HG03097 (cell line): ENCODE results near the gene KCNAB1.
"Not testable (repeated sequence)": the region's sequence is repeated elsewhere in the genome, so short reads cannot be mapped to it uniquely, and the experiment has no call there.

Source experiments
- ATAC-seq: cut with Tn5 transposase; IDR thresholded peaks from one replicate; pipeline ENCODE4 v1.9.1; 2021; ENCODE audit not compliant: unreplicated experiment, low FRiP score

Gene KCNAB1

DNA sequence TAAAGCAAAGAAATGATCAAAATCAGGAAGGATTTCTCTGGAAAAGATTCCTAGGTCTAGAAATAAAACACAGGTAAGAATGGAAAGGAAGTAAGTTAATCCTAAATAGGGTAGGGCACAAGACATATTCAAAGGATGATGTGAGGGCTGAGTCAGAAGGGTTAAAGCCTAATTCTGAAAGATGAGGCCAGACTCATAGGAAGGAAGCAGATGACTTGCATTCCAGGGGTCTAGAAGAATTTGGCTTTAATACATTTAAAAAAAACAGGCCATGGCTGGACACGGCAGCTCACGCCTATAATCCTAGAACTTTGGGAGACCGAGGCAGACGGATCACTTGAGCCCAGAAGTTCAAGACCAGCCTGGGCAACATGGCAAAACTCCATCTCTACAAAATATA lies 431.4 kb downstream of the KCNAB1 start:
- ATAC-seq = no peak

DNA sequence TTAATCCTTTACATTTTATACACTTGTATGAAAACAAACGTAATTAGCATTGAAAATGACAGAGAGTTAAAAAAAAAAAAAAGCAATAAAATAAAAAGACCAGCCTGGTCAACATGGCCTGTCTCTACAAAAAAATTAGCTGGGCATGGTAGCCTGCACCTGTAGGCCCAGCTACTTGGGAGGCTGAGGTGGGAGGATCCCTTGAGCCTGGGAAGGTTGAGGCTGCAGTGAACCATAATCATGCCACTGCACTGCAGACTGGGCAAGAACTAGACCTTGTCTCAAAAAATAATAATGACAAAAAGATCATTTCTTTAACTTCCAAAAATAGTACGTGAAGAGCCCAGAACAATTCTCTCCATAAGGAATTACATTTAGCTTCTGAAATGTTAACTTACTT lies 432.6 kb downstream of the KCNAB1 start:
- ATAC-seq = no peak

DNA sequence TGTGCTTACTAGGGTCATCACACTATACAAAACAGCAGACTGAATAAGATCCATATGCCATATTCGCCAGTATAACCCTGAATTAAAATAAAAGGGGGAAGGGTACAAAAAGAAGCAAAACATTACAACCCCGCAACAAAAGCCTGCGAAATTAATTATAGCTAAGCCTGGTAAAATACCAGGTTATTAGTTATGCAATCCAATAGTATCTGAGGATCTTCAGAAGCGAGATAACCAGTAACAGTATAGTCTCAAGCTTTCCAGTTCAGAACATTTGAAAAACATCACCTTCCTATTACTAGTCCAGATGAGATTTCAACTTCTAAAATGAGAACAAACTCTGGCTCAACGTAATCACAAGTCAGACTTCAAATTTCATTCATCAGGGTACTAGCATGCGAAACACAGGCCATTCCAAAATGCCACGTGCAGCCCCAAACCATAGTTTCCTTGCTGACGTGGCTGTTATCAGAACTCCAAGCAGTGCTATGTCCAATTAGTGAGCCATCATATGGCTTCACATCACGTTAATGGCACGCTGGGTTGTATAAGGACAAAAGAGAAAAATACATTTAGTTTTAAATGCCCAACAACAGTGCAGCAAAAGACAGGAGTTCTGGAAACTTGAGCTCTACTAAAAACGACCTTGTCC lies 433.5 kb downstream of the KCNAB1 start:
- no peak for ATAC-seq

DNA sequence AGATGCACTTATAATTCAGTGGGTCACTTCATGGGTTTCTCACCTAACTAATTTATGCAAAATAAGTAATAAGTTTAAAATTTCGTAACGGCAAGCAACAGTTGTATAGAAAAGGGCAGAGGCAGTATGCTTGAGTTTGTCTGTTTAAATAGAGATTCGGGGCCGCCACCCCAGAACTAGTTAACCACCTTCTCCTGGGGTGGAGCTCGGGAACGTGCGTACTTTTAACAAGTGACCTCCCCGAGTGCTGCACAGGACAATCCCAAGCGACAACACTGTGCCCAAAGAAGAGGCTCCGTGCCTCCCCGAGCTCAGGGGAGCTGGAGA lies 434.1 kb downstream of the KCNAB1 start:
- no peak for ATAC-seq

DNA sequence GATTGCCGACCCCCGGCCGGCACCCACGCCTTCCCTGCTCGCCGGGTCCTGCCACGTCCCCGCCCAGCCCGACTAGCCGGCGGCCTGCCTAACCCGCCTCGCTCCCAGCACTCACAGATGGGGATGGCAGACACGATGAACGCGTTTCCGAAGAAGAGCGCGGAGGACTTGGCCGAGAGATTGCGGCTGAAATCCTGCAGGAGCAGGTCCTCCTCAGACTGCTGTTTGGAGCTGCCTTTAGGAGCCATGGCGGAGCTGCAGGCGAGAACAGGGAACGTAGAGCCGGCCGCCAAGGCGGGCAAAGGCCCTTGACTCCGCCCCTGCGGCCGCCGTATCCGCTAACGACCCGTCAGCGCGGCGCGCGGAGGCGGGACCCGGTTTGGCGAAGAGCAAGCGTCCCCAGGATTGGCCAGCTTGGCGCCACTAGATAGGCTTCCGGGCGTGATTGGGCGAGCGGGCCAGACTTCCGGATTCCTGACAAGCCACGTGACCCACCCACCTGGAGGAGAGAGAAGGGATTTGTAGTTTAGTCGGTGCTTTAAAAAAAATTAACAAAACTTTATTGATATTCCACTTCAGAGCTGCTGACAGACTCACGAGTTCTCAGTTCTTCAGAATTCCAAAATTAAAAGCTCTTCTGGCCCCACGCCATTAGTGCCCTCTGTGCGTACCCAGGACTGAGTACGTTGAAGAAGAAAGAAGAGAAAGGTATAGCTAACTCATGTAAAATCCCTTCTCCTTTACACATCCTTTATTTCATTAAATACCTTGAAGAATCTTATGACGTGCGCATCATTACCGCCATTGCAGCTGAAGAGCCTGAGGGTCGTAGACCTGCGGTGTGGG lies 434.7 kb downstream of the KCNAB1 start, which contains the start of gene SSR3:
TSS of gene SSR3 (minus strand) at position 276 of the 846 bp plus-strand sequence. CDS start at position 248, 28 bp downstream.
- peak; percentile 99 for ATAC-seq

DNA sequence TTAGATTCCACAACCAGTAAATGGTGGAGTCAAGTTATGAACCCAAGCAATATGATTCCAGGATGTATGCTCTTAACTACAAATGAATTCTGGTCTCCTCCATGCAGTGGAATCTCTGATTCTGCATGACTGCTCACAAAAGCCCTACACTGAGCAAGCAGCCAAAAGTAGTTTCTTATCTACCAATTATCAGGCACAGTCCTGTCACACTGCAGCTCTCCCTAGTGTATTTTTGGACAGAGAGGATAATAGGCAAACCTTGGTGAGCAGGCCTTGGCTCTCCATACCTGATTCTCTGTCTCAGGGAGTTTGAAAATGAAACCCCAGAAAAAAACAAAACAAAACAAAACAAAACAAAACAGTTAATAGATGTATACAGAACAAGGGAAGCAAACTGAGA lies 438.0 kb downstream of the KCNAB1 start:
- no peak for ATAC-seq

DNA sequence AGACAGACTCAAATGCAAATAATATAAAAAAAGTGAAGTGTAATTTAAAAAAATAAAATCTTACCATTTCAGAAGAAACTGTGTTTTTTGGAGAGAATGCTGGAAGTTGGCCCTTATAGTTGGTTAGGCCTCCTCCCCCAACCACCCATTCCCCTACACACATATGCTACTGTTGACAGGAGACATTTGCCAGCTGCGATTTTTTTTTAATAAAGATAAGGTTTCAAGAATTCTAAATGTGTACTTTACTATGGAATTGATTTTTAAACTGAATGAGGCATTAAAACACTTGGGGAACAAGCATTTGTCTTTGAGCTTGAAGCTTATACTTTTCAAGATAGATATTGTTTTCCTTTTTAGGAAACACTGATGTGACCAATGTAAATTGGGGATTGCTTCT lies 438.9 kb downstream of the KCNAB1 start:
- ATAC-seq = no peak

DNA sequence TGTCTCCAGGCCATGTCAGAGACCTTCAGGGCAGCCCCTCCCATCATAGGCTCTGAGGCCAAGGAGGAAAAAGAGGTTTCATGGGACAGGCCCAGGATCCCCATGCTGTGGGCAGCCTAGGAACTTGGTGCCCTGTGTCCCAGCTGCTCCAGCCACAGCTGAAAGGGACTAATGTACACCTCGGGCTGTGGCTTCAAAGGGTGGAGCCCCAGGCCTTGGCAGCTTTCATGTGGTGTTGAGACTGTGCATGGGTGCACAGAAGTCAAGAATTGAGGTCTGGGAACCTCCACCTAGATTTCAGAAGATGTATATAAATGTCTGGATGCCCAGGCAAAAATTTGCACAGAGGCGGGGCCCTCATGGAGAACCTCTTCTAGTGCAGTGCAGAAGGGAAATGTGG lies 441.2 kb downstream of the KCNAB1 start:
- ATAC-seq = no peak

DNA sequence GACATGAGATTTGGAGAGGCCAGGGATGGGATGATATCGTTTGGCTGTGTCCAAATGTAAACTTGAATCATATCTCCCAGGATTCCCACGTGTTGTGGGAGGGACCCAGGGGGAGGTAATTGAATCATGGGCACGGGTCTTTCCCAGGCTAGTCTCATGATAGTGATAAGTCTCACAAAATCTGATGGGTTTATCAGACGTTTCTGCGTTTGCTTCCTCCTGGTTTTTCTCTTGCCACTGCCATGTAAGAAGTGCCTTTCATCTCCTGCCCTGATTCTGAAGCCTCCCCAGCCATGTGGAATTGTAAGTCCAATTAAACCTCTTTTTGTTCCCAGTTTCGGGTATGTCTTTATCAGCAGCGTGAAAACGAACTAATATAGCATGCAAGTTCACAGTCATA lies 442.1 kb downstream of the KCNAB1 start:
- not testable (repeated sequence) for ATAC-seq

DNA sequence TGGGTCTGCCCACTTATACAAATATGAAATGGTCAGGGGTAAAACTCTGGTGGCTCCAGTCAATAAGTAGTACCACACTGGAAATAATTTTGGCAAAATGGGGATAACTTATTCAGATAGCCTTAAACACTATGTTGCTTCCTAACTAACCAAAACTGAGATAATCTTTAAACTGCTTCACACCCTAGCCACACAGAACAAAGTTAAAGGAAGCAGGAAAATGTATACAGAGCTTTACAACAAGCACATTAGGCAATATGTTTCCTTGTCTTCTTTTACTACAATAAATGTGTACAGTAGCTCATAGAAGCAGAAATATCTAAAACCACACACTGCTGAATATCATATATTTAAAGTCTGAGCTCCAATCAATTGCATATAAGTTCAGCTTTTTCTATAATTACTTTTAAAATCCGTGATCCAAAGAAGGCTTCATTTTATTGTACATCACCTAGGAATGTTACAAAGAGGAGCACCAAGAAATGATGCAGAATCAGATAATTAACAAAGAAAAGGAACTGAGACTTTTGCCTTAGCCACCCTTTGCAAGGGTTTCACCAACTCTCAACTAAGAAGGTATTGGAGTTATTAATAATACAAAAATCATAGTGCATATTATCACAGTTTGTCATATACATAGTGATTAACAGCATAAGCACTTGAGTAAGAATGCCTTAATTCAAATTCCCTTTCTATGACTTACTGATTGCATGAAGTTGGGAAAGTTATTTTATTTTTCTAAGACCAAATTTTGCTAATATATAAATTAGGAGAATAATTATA lies 443.7 kb downstream of the KCNAB1 start:
- ATAC-seq = no peak

DNA sequence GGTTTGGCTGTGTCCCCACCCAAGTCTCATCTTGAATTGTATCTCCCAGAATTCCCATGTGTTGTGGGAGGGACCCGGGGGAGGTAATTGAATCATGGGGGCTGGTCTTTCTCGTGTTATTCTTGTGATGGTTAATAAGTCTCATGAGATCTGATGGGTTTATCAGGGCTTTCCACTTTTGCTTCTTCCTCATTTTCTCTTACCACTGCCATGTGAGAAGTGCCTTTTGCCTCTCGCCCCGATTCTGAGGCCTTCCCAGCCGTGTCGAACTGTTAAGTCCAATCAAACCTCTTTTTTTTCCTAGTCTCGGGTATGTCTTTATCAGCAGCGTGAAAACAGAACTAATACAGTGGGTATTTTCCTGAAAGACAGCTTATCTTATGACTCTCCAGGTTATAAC lies 448.6 kb downstream of the KCNAB1 start:
- ATAC-seq = not testable (repeated sequence)

DNA sequence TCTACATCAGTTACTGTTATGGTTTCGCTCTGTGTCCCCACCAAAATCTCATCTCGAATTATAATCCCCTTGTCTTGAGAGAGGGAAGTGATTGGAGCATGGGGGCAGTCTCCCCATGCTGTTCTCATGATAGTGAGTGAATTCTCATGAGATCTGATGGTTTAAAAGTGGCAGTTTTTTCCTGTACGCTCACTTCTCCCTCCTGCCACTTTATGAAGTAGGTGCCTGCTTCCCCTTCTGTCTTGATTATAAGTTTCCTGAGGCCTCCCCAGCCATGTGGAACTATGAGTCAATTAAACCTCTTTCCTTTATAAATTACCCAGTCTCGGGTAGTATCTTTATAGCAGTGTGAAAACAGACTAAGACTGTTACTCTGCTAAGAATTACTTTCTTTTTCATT lies 449.5 kb downstream of the KCNAB1 start:
- not testable (repeated sequence) for ATAC-seq

DNA sequence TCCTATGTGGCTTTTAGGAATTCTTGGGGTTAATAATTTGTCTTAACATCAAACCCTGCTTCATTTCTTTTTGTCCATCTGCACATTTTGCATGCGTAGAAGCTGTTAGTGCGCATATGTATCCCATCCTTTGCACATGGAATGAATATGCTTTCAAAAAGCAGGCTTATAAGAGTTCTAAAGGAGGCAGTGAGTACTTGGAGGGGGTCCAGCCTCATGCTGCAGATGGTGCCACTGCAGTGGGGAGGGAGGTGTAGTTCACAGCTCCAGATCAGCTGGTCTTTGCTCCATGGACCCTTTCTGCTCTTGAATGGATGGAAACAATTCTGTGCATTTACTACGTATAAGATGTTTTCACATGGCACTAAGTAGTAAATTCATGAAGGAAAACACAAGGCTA lies 455.3 kb downstream of the KCNAB1 start:
- ATAC-seq = no peak

DNA sequence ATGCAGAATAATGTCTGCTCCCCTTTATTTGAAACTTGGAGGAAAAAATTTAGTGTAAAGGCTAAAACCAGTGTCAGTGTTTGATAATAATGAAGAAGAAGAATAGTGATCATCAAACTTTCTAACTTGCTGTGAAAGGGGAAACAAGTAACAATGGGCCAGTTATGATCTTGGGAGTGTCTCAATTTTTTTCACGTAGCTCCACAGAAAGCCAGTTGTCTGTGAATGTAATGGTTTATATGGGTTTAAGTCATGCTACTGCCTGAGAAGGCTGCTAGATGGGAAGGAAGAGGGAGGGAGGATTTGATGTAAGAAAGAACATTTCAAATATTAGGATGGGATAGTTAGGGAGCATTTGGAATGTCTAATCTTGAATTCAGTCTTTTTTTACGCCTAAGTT lies 455.7 kb downstream of the KCNAB1 start:
- ATAC-seq = no peak

DNA sequence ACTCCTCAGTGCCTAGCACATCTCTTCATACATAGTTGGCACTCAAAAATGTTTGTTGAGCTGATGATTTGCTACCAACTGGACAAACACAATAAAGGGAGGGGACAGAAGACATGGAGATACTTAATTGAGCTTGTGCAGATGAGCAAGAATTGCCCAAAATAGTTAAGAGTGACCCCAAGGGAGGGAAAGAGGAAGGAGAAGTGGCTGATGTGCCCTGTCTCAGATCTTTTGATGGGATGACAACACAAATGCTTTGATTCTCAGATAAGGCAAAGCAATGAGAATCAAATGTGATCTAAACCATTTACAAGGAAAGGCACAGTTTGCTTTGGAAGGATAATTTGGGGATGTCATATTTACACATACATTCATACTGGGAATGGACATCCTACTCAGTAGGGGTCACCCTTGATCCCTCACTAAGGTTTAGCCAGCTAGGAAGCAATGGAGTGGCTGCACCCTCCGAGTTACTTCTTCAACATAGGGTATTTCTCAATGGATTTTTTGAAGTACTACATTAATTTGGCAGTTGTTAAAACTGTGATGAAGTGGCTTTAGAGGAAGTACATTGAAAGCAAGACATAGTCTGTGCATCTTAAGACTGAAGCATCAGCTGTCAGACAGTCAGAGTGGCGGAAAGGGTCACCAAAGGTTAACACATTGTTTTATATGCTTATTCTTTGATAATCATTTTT lies 456.4 kb downstream of the KCNAB1 start:
- ATAC-seq = no peak

DNA sequence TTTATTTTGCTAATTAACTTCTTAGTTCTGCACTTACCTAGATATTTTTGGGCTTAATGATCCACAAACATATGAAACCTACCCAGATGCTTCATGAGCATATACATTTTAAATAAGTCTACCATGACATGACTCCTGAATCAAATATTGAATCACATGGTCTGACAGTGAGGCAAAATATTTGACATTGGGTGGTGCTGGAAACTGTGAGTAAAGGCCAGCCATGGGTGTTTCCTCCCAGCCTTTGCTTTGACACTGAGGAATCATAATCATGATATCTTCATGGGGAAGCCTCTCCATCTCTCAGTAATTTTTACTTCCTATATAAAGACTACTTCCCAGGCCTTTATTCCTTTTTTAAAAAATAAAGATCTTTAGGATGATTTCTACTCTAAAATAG lies 457.4 kb downstream of the KCNAB1 start:
- no peak for ATAC-seq

DNA sequence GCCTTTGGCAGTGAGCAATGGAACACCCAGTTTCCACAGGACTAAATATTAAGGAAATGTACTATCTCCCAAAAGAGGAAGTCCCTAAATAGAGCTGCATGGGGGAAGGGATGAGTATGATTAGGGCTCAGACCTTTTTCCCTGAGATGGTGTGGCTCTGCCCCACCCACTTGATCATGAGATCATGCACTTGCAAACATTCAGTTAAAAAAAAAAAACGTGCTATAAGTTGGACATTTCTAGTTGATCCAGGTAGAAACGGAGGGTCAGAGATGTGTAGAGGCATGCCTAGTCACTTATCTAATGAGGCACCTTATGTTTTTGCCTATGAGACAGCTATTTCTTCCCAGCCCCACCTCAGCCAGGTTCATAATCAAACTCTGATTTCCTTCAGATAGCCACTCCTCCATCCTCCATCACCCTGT lies 459.1 kb downstream of the KCNAB1 start:
- ATAC-seq = no peak

DNA sequence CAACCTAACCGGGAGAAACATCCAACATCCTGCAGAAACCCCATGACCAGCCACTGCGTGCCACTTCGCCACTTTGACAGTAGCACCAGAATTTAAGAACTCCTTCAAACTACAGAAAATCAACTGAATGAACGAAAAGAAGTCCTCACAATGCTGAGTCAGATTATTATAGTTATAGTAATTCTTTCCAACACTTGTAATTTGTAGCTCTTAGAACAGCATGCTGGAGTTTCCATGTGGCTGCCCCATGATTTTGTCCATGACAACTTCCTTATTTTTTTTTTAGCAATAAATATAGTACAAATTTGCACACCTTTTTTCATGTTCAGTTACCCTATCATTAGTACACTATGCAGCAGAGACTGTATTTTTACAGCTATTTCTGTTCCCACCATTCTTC lies 460.7 kb downstream of the KCNAB1 start:
- no peak for ATAC-seq

DNA sequence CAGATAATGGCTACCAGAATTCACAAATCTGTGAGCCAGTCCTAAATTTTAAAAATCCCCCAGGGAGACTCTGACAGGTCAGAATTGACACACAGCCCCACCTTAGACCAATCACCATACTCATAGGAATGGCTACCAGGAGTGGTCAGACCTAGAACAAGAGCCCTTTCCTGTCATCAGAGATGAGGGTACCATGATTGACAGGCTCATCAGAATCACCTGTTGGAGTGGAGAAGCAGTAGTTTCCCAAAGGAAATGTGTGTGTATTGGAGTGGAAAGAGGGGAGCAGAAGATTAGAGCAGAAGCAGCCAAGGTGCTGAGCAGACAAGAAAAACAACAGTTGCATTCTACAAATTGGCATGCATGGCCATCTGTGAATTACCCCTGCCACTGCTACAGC lies 461.6 kb downstream of the KCNAB1 start:
- no peak for ATAC-seq

DNA sequence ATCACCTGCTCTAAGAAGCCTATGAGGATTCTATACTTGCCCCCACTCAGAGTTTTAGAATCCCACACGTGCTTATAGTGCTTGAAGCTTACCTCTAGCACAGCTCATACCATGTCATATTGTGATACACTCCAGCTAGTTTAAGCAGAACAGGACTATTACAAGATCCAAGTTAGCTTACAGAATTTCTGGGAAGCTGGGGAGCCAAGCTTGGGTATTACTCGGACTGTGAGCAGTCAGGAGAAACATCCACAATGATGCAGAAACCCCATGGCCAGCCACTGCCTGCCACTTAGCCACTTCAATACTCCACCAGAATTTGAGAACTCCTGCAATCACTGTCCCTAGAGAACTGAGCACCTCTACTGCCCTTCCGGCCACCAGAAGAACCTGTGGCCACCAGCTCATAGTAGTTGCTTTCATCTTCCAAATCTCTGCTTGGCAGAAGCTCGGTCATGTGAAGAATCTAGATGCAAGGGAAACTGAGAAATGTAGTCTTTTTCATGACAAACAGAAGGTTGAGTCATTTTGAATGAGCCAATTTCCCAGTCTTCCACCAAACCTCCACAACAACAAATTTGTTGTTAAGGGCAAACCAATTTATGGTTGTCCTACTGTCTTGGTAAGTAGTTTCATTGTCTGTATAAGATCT lies 462.3 kb downstream of the KCNAB1 start:
- peak; percentile 81 for ATAC-seq
